ENCODE results near the gene SLC19A1. TPM values are rescaled to one million over a fixed set of nuclear protein-coding genes. Genes with fewer than 3 reads are reported as not detected.

Gene SLC19A1
- total RNA-seq, 4 donors from 2014 or later = 1.8 to 9.6 (median 2.1) TPM

DNA sequence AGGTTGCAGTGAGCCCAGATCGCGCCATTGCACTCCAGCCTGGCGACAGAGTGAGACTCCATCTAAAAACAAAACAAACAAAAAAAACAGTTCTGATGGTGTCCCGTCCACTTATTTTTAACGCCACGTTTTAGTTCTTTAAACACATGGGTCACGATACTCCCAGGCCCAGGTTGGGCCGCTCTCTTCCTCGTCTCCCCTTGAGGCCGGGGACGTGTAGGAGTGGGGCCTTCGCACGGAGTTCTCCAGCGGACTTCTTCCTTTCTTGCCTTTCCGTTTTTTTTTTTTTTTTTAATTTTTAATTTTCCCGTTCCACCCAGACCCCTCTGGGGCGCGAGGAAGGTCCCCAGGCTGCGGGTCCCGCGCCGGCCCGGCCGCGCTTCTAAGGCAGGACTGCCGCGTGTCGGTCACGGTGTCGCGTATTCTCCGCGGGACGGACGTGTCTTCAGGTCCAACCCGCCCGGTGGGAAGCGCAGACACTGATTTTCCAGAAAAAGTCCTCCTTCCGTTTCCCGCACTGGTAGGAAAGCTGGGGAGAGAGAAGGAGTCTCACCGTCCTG is 47.5 kb upstream of the SLC19A1 start:
- no peak overlapping the region for H3K27ac ChIP-seq
- ATAC-seq = no peak
- TF ChIP-seq POLR2A (IDR thresholded peaks at IDR 0.05) = no peak
- no peaks in the 10 kb centered on the region for H3K36me3 ChIP-seq
- H3K4me3 ChIP-seq = peak overlapping the region; percentile 17 to 41 (median 38)
- H3K27me3 ChIP-seq = peaks cover 35 to 60% (median 46%) of the 10 kb centered on the region in 3 donors
- in situ Hi-C loops (cut with MboI; ENCODE audit: low sequenced_read_pairs in 4 of 4) = loop anchor here in 1 of 4 donors (25.0 kb wide), 1 partner anchor 98 kb away; no protein-coding TSS in a partner anchor
- no peak for DNase-seq
- H3K4me1 ChIP-seq = peaks cover 0 to 3% of the 10 kb centered on the region in 2 donors
- peaks cover 2 to 13% (median 3%) of the 10 kb centered on the region in 3 donors for H3K9me3 ChIP-seq
- intact Hi-C loops (cut with DNase I; ENCODE audit: low total_unique reads) = no loop called here

GRCh38 chr21:45588871-45589491 is 46.7 kb upstream of the SLC19A1 start:
- DNase-seq (no peak), ATAC-seq (no peak)

DNA sequence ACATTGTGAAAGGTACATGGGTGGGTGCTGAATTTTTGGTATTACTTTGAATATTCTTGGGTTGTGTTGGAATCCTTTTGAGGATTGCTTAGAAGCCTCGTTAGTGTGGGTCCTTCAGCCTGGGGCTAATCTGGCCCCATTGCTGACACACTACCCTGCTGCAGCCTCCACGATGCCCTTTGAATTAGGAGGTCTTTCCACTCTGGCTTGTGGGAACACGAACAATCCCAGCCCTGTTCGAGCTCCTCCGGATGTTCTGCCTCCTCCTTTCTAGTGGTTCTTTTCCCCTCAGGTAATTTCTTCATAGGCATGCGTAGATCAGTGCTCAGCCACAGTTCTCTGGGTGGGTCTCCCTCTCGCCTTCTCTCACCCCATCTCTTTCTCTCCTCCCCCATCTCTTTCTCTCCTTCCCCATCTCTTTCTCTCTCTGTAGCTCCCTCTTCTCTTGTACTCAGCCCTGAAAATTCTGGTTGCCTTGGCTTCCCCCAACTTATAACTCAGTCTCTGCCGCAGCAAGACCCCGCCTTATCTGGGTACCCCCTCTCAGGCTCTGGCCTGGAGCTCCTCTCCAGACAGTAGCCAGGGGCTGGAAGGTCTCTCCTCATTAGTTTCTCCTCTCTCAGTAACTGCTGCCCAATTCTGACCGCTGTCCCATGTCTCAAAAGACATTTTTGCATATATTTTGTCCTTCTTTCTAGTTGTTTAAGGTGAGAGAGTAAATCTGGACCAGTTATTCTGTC is 46.0 kb upstream of the SLC19A1 start:
- no peak overlapping the region for H3K4me3 ChIP-seq
- DNase-seq (no peak), ATAC-seq (no peak)
- no peak overlapping the region for H3K27ac ChIP-seq
- peaks cover 35 to 59% (median 42%) of the 10 kb centered on the region in 3 donors for H3K27me3 ChIP-seq
- intact Hi-C loops (cut with DNase I; ENCODE audit: low total_unique reads) = no loop called here
- peaks cover 0 to 3% of the 10 kb centered on the region in 2 donors for H3K4me1 ChIP-seq
- TF ChIP-seq CTCF (IDR thresholded peaks at IDR 0.05 in 4 of 5, conservative IDR thresholded peaks at IDR 0.05 in 1 of 5) = no peak
- TF ChIP-seq POLR2A (IDR thresholded peaks at IDR 0.05) = no peak
- H3K36me3 ChIP-seq = no peaks in the 10 kb centered on the region
- in situ Hi-C loops (cut with MboI; ENCODE audit: low sequenced_read_pairs in 4 of 4) = loop anchor here in 1 of 4 donors (25.0 kb wide), 1 partner anchor 99 kb away; no protein-coding TSS in a partner anchor
- H3K9me3 ChIP-seq = peaks cover 2 to 13% (median 3%) of the 10 kb centered on the region in 3 donors

More at GRCh38 chr21:45588871-45589491, 46.7 kb upstream of the SLC19A1 start:
- Histone ChIP-seq H3K4me1 (peaks cover 0 to 3% of the 10 kb centered on the region in 2 donors), H3K36me3 (no peaks in the 10 kb centered on the region), H3K9me3 (peaks cover 2 to 13% (median 3%) of the 10 kb centered on the region in 3 donors), H3K4me3 (no peak overlapping the region), H3K27ac (no peak overlapping the region), H3K27me3 (peaks cover 35 to 60% (median 42%) of the 10 kb centered on the region in 3 donors)
- intact Hi-C loops (cut with DNase I; ENCODE audit: low total_unique reads) (no loop called here), in situ Hi-C loops (cut with MboI; ENCODE audit: low sequenced_read_pairs in 4 of 4) (loop anchor here in 1 of 4 donors (25.0 kb wide), 1 partner anchor 98 kb away; no protein-coding TSS in a partner anchor)
- TF ChIP-seq CTCF (IDR thresholded peaks at IDR 0.05 in 4 of 5, conservative IDR thresholded peaks at IDR 0.05 in 1 of 5) = no peak

DNA sequence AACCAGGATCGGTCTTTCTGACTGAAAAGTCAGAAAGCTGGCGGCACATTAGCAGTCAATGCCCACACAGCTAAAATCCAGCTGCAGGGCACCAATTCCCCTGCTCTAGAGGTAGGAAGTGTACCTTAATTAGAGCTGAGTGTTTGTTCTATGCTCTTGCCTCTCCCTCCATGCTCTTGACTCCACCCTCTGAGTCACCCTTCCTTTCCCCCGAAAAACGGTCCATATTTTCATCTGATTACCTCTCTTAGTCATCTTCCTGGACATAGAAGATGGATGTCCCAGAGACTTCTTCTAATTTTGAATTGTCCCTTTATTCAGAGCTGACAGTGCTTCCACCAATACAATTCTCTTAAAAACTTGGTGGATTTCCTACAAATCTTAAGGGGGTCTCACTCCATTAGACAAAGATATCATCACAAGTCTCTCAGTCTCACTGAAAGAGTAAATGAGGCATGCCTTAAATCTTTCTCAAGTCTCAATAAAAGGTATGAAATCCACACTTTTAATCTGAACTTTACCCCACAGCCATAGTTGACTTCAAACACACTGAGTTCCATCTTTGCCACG is 44.1 kb upstream of the SLC19A1 start:
- Histone ChIP-seq H3K36me3 (no peaks in the 10 kb centered on the region), H3K27ac (no peak overlapping the region), H3K4me1 (peaks cover 0 to 3% of the 10 kb centered on the region in 2 donors), H3K4me3 (no peak overlapping the region), H3K27me3 (peaks cover 31 to 53% (median 33%) of the 10 kb centered on the region in 3 donors), H3K9me3 (peaks cover 2 to 13% (median 3%) of the 10 kb centered on the region in 3 donors)
- intact Hi-C loops (cut with DNase I; ENCODE audit: low total_unique reads) = no loop called here
- ATAC-seq (no peak), DNase-seq (no peak)
- TF ChIP-seq CTCF (IDR thresholded peaks at IDR 0.05 in 4 of 5, conservative IDR thresholded peaks at IDR 0.05 in 1 of 5) (no peak), POLR2A (IDR thresholded peaks at IDR 0.05) (no peak)
- in situ Hi-C loops (cut with MboI; ENCODE audit: low sequenced_read_pairs in 4 of 4) = loop anchor here in 1 of 4 donors (25.0 kb wide), 1 partner anchor 101 kb away; no protein-coding TSS in a partner anchor
